ENCODE data around the gene HTRA3. TPM values are rescaled to one million over a fixed set of nuclear protein-coding genes. Genes with fewer than 3 reads are reported as not detected.

HTRA3 gene
- total and polyA plus RNA-seq, 2 experiments from 2014 or later: 1.3 to 3.6 TPM

GRCh38 chr4:8294036-8294435 is 24.5 kb downstream of the HTRA3 start (continued):
- TF ChIP-seq ZNF462 (CRISPR knock-in tag; IDR thresholded peaks at IDR 0.05): no peak
- TF ChIP-seq EZH2phosphoT487 (IDR thresholded peaks at IDR 0.05; ENCODE audit: unreplicated experiment): no peak
- TF ChIP-seq CTCF (conservative IDR thresholded peaks at IDR 0.05; ENCODE audit: low read depth in 2 of 2): no peak
- TF ChIP-seq JUNB (IDR thresholded peaks at IDR 0.05; ENCODE audit: unreplicated experiment): no peak
- no peak for TF ChIP-seq NANOG (IDR thresholded peaks at IDR 0.05; ENCODE audit: borderline replicate concordance)
- TF ChIP-seq ETS1 (IDR thresholded peaks at IDR 0.05): no peak
- TF ChIP-seq CREB1 (CRISPR knock-in tag; IDR thresholded peaks at IDR 0.05; ENCODE audit: low read depth): no peak
- TF ChIP-seq POLR2AphosphoS5 (IDR thresholded peaks at IDR 0.05; ENCODE audit: low read depth): no peak
- TF ChIP-seq EZH2 (IDR thresholded peaks at IDR 0.05; ENCODE audit: low read depth, unreplicated experiment): no peak
